GM21515 (cell line): ENCODE results near the gene KCNQ1.

Source experiments
- ATAC-seq: cut with Tn5 transposase; IDR thresholded peaks from one replicate; pipeline ENCODE4 v1.9.1; 2021; ENCODE audit not compliant: unreplicated experiment

The KCNQ1 gene

GRCh38 chr11:2865922-2866577 lies 421.2 kb downstream of the KCNQ1 start:
- ATAC-seq, result no peak

GRCh38 chr11:2867142-2867541 lies 422.3 kb downstream of the KCNQ1 start:
- no peak for ATAC-seq

GRCh38 chr11:2867722-2868505 lies 423.1 kb downstream of the KCNQ1 start:
- ATAC-seq, result no peak

GRCh38 chr11:2868506-2869133 lies 423.8 kb downstream of the KCNQ1 start:
- no peak for ATAC-seq

- no peak for ATAC-seq
Observed at GRCh38 chr11:2869134-2869526, 424.3 kb downstream of the KCNQ1 start.

- no peak for ATAC-seq
Observed at GRCh38 chr11:2869561-2870427, 425.0 kb downstream of the KCNQ1 start.

- no peak for ATAC-seq
Observed at GRCh38 chr11:2870460-2870859, 425.7 kb downstream of the KCNQ1 start.

GRCh38 chr11:2870969-2871680 lies 426.3 kb downstream of the KCNQ1 start:
- ATAC-seq, result no peak

GRCh38 chr11:2874963-2875362 lies 430.2 kb downstream of the KCNQ1 start:
- ATAC-seq, result no peak

- ATAC-seq, result no peak
Observed at GRCh38 chr11:2877474-2877873, 432.7 kb downstream of the KCNQ1 start.

- ATAC-seq, result no peak
Observed at GRCh38 chr11:2878782-2879181, 434.0 kb downstream of the KCNQ1 start.

- no peak for ATAC-seq
Observed at GRCh38 chr11:2880646-2881045, 435.8 kb downstream of the KCNQ1 start.

- ATAC-seq, result no peak
Observed at GRCh38 chr11:2881076-2881980, 436.5 kb downstream of the KCNQ1 start.

- no peak for ATAC-seq
Observed at GRCh38 chr11:2881981-2882375, 437.2 kb downstream of the KCNQ1 start.

- ATAC-seq, result no peak
Observed at GRCh38 chr11:2882396-2883110, 437.7 kb downstream of the KCNQ1 start.

- ATAC-seq, result no peak
Observed at GRCh38 chr11:2883640-2883978, 438.8 kb downstream of the KCNQ1 start.

GRCh38 chr11:2883979-2884815 lies 439.4 kb downstream of the KCNQ1 start:
- ATAC-seq, result no peak

GRCh38 chr11:2885017-2885677 lies 440.3 kb downstream of the KCNQ1 start:
- no peak for ATAC-seq
